ENCODE data around the gene NPC1.

NPC1 gene

DNA sequence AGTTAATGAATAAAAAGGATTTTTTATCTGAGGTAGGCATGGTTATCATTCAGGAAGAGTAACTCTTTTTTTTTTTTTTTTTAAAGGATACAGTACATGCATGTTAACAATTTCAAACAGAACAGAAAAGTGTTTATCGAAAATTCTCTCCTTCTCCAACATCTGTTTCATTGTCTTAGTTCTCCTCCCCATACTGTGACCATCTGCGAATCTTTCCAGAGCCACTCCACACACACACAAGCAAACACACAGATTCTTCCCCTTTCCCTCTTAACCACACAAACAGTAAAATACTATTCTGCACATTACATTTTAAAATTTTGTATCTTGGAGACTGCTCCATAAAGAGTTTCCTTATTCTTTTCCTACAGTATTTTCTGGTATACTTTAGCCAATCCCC lies 38.0 kb downstream of the NPC1 start:
- DNase-seq (ENCODE audit: low read depth): no peak

DNA sequence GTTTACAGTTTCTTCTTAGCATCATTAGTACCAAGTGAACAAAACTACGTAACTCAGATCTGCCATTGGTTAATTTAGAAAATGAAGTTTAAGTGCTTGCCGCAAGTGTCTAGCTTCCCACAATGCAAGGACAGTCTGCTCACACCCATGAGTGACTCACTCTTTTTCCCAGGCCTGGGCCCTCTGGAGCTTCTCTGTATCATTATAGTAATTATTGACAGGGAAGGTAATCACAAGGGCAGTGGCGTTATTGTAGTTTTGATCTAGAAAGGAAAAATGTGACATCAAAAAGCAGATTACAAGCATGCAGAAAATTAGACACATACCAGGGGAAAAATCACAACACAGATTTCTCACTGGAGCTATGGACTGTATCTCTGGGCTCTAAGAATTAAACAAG lies 38.5 kb downstream of the NPC1 start:
- no peak for DNase-seq (ENCODE audit: low read depth)

DNA sequence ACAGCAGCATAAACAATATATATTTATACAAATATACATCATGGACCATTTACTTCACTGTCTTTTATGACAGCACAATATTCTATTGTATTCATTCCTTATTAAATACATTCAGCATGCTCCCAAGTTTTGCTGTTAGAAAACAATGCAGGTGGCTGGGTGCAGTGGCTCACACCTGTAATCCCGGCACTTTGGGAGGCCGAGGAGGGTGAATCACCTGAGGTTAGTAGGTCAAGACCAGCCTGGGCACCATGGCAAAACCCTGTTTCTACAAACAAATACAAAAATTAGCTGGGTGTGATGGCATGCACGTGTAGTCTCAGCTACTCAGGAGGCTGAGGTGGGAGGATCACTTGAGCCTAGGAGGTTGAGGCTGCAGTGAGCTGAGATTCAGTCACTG lies 39.0 kb downstream of the NPC1 start:
- DNase-seq (ENCODE audit: low read depth): no peak

DNA sequence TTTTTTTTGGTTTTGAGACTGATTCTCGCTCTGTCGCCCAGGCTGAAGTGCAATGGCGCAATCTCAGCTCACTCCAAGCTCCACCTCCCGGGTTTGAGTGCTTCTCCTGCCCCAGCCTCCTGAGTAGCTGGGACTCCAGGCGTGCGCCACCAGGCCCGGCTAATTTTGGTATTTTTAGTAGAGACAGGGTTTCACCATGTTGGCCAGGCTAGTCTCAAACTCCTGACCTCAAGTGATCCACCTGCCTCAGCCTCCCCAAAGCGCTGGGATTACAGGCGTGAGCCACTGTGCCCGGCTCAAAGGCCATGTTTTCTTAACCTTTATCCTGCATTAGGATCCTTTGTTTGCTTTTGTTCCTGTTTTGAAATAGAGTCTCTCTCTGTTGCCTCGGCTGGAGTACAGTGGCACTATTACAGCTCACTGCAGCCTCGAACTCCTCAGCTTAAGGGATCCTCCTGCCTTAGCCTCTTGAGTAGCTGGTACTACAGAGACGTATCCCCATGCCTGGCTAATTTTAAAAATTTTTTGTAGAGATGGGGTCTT lies 41.0 kb downstream of the NPC1 start:
- DNase-seq (ENCODE audit: low read depth): no peak

DNA sequence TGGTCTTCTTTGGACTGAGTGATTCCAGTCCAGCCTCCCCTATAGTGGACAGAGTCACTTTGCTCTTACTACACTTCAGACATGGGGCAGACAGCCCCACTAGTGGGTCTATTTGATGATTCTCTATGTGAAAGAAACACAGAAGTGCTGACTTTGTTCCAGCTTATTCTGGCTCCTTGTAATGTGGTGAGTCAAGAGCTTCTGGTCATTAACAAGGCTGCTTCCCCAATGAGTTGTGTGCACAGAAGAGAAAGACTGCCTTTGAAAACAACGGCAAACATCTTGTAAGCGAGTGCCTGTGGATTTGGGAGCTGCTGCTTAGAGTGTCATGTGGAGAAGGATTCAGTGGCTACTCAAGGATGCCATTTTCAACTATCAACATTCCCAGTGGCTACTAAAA lies 43.8 kb downstream of the NPC1 start:
- DNase-seq (ENCODE audit: low read depth): no peak

DNA sequence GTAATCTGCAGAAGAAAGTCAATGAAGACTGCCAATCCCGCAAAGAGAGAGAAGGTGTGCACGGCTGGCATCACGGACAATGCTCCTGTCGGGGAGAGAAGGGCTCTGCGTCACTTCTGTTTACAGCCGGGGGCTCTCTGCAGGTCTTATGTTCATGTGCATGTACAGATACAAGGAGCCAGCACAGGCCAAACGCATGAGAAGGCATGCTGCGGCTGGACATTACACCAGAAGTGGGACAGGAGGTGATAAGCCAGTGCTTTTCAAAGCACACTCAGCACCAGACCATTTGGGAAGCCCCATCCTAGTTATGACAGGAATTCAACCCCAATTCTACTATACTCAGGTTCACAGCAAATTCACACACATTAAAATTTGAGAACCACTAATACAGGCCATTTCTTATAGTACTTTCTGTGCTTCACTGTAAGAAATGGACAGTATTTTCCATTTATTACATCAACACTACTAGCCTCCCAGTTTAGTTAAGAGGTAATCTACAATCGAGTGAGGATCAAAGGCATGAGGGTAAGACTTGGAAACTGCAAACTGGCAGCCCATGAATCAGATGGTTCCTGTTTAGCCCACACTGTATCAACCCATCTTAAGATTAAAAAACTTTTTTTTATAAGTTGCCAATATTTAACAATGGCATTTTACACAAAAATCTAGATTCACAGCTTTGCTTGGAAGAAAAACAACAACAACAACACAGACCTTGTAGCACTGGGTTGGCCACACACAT lies 44.8 kb downstream of the NPC1 start:
- DNase-seq (ENCODE audit: low read depth): no peak

DNA sequence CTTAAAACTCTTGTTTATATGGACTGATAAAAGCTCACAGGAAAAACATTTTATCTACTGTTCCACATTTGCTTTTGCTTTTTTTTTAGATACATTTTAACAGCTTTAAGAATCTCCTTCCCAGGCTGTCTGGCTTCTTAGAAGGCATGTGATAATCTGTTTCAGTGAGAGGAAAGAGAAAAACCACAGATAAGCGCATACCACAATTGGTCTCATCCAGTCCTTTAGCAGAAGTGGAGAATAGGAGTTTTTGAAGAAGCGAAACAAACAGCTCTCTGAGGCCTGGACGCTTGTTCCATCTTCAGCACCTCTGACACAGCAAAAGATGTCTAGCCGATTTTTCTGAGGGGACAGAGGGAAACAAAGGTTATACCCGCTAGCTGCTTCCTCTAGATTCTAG lies 45.4 kb downstream of the NPC1 start:
- no peak for DNase-seq (ENCODE audit: low read depth)

DNA sequence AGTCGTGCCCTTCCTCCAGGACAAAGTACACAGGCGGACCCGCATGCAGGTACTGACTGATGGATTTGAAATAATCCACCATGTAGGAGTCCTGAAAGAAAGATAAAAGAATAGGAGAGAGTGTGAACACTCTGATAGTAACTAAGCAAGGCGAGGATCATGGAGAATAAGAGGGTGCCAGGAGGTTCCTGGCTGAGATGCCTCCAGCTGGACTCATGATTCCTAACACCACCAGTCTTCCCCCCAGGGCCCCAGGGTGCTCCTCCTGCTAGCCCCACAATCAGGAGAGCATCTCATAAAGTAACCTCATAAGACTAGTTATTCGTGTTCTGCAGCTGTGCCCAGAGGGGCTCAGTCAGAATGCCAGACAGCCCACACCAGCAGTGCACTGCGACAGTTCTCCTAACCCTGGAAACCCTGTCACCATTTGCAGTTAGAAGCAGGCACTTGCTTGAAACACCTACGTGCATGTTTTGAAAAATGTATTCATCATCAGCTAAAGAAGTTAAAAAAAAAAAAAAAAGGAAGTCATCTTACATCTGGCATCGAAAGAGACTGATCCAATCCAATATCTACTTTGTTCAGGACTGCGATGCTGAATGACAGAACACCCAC lies 46.3 kb downstream of the NPC1 start:
- no peak for DNase-seq (ENCODE audit: low read depth)

DNA sequence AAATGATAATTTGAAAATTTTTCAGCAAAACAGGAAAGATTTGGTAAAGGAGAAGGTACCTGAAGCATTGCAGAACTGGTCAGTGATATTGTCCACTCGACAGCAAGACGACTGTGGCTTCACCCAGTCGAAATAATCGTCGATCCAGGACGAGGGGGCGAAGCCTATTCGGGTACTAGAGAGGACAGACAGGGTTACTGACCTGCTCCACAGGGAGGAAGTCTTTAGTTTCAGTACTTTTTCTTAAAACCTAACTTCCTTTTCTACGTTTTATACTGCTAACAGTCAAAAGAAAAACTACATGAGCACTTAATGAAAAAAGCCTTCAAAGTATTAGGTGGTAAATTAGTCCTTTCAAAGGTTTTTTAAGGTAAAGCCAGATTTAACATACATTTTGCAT lies 47.0 kb downstream of the NPC1 start:
- no peak for DNase-seq (ENCODE audit: low read depth)

DNA sequence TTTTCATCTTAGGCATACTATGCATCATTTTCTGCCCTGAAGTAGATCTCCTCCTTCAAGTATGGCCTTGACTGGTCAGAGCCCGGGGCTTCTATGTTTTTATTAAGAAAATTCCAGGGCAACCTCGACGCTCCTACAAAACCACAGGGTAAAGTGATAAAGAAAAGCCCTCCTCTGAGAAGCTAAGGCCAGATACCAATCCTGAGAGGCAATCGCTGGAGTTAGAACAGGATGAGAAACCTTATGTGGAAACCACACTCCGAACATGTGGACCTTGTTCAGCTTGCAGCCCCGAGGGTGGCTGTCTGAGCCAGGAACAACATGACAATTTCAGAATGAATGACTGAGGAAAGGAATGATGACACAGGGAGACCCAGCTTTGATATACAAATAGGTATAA lies 47.4 kb downstream of the NPC1 start:
- no peak for DNase-seq (ENCODE audit: low read depth)

DNA sequence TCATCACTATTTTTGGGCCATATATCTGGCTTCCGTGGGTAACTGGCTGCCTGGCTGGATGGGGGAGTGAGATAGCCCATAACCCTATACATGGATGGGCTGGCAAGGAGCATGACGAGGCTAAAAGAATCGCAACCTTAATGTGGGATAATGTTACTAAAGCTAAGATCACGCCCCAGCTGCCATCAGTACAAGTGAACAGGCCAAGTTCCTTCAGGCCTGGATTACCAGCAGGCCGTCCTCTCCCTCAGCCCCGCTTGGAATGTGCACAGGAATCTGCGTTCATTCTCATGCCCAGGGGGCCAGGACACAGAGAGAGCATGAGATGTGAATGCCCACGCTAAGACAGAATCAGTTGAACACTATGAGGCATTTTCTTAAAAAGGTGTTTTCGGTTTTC lies 48.3 kb downstream of the NPC1 start:
- no peak for DNase-seq (ENCODE audit: low read depth)

DNA sequence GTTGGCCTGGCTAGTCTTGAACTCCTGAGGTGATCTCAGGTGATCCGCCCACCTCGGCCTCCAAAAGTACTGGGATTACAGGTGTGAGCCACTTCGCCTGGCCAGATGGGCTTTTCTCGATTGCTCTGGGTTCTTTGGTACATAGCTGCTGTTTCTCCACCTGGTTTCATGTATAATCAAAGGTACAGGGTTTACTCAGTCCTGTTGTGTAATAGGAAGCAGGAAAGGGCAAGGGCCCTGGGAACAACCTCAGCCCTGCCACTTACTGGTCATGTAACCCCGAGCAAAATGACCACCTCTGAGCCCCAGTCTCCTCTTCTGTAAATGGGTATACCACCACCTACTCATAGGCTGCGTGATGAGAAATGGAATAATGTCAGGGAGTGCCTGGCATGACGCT lies 49.0 kb downstream of the NPC1 start:
- DNase-seq (ENCODE audit: low read depth): no peak

DNA sequence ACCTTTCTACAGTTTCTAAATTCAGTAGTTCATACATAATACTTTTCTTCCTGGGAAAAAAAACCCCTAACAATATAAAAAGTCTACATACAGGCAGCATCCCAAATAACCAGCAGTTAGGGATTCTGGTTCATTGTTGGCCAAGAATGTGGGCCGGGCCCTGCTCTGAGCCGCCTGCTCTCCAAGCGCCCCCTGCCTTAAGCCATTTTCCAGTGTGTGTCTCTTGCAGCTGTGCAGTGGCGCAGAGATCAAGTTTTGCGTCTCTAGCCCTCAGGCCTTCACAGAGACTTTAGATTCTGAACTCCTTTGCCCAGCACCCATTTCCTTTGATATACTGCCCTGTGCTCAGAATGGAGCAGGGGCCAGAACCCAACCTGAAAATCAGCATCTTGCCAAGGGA lies 50.1 kb downstream of the NPC1 start:
- no peak for DNase-seq (ENCODE audit: low read depth)

DNA sequence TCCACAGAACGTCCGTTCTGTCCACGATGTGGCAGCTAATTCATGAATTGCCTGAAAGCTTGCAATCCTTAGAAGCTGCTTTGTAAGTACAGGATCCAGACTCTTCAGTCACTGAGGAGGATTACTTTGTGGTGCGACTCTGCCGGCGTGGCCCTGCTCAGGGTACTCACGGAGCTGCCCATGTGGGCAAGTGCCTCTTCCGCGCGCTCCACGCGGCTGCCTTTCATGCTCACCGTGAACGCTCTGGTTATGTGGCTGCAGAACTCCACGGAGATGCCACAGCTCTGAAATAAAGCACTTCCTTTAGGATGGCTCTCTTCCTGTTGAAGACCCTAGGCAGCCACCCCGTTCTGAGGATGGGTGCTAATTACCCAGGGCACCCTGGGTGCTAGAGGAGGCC lies 52.0 kb downstream of the NPC1 start:
- DNase-seq (ENCODE audit: low read depth): no peak

DNA sequence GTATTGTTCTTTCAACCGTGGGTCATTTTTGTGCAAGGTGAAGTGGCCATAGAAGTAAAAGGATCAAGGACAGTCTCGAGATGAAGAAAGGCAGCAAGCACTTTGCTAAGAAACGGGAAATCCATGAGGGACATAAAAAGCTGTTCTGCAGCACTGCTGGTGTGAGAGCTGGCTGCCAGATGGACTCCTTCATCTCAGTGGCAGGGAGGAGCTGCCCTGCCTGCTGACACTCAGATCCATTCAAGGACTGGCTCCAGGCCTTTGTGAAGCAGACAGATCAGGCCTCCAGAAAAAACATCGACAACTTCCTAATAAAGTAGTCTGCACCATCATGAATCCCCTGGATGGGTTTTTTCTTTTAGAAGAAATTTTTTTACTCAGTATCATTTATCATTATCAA lies 53.5 kb downstream of the NPC1 start:
- no peak for DNase-seq (ENCODE audit: low read depth)

DNA sequence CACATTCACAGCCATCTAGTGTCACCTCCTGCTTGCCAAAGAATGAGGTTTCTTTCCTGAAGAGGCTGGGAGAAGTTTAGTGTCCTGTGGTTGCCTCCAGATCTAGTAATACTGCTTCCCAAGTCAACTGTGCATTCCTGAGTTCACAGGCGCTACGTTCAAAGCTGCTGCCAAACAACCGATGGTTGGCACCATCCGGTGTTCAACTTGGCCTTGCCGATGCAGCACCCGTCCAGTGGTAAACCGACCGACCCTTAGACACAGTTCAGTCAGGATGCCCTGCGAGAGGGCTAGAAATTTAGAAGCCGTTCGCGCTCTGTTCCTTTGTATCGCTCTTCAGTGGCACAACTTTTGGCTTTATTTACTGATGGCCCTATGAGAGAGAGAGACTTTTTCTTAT lies 54.4 kb downstream of the NPC1 start:
- DNase-seq (ENCODE audit: low read depth): no peak

DNA sequence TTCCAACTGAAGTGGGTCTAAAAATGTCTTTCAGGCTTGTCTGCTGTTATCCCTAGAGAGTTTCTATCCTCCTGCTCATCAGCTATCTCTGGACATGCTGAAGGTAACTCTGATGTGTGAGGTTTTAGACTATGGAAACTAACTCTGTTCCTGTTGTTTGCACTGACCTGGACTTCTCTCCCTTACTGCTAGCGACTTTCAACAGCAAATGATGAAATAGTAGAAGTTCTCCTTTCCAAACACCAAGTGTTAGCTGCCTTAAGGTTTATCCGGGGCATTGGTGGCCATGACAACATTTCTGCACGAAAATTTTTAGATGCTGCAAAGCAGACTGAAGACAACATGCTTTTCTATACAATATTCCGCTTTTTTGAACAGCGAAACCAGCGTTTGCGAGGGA lies 56.1 kb downstream of the NPC1 start:
- DNase-seq (ENCODE audit: low read depth): no peak

DNA sequence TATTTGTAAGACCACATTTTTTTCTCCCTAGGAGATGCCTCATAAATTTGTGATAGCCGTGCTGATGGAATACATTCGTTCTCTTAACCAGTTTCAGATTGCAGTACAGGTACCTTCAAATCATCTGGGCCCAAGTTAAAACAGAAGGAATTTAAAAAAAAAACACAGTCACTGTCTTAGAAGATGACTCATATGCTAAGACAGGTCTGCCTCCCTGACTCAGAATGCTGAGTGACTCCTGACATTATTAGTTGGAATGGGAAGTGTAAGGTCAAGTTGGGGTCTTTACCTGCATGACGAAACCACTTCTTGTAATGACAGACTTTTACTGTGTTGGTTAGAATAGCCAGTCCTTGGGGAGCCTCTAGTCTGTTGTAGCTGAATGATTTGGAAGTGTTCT lies 56.7 kb downstream of the NPC1 start:
- DNase-seq (ENCODE audit: low read depth): no peak

DNA sequence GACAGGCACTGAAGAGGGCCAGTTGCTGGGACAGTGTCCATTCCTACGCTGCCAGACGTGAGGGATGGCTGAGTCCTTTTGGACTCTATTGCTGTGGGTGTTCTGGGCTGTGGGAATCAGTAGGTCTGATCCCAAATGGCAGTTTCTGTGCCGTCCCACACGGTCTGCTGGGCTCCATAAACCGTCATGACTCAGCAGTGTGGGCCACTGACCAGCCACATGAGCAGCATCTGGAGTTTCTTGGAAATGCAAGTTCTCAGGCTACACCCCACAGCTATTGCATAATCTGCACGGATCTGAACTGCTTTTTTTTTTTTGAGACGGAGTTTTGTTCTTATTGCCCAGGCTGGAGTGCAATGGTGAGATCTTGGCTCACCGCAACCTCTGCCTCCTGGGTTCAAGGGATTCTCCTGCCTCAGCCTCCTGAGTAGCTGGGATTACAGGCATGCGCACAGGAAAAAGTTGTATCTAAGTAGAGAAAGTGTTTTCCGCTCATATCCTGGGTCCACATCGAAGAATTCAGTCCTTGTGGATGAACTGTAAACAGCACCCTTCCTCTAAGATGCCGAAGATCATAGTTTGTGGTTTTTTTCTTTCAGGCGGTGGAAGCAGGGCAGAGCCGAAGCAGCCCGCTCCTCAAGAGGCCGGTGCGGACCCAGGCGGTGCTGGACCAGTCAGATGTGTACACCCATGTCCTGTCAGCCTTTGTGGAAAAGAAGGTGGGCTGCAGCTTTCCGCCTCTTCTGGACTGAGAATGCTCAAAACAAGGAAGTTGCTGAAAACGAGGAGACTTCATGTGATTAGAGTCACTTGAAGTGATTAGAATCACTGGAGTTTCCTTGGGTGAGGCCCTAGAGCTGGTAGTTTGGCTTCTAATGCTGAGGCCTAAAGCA lies 57.5 kb downstream of the NPC1 start:
- DNase-seq (ENCODE audit: low read depth): no peak

DNA sequence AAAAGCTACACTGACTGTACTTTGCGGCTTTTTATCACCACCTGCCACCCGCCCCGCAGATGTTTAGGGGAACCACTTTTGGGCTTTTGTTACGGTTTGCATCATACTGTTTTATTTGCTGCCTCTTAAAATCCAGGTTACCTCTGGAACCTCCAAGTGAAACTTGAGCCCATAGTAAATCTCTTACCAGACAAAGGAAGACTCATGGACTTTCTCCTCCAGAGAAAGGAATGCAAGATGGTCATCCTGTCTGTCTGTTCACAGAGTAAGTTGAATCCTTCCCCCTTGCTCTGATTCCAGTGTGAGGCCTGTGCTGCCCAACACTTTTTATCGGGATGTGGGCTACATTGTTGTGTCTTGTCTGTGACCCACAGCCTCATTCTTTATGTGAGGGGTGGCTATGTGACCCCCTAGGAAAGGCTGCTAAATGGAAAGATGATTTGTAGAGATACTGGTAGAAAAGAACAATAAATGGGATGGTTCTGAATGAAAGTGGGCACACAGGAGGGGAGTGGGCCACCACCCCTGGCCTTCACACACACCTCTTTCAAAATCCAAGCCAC lies 59.7 kb downstream of the NPC1 start:
- no peak for DNase-seq (ENCODE audit: low read depth)

DNA sequence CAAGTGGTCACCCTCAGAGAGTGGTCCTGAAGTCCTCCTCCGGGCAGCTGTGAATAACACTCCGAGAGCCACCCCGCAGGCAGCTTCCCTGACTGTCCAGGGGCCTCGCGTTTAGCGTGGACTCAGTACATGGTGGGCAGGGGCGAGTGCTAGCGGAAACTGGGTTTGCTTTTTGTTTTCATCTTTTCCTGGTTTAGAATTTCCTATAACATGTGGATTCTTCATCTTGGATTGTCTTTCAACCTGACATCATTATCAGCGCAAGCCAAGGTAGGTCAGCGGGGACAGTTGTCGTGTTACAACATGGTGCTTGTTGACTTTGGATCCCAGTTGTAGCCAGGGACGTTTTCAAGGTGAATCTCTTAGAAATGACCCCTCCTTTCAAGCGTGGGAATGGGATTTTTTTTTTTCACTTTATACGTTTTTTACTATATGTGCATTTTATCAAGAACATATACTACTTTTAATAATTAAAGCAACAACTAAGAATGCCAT lies 62.0 kb downstream of the NPC1 start:
- no peak for DNase-seq (ENCODE audit: low read depth)

DNA sequence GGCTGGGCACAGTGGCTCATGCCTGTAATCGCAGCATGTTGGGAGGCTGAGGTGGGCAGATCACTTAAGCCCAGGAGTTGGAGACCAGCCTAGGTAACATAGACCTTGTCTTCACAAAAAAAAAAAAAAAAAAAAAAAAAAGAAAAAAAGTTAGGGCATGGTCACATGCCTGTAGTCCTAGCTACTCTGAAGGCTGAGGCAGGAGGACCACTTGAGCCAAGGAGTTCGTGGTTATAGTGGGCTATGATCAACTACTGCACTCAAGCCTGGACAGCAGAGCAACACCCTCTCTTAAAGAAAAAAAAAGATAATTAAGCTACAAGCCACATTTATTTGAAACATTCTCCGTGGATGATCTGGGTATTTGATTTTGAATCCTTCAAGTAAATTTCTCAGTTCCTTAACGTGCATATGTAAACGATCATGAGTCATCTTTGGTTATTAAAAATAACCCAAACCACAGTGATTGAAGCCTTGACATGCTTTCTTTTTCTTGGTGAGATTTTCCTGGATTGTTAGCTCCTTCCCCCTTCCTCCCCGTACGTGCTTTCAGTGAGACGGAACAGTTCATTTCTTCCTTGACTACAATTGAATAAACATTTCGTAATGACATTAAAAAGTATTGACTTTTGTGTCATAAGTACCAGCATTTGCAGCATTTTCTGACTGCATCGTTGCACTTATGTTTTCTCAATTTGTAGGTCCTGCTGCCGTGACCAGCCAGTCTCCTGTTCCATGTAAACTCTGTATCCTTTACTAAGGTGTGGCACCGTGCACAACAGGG lies 62.7 kb downstream of the NPC1 start:
- DNase-seq (ENCODE audit: low read depth): no peak

All from activated gamma-delta T cell treated with anti-CD3 and anti-CD28 coated beads, Interleukin-2, amount 50 U/mL, for 16 hours (primary cell).